Stimulated activated CD8-positive, alpha-beta memory T cell treated with anti-CD3 and anti-CD28 coated beads, Interleukin-12 subunit alpha, Interleukin-12 subunit beta, amount 100 ng/mL, for 24 hours (primary cell): ENCODE data around the gene MGMT.

ENCODE experiments used
- DNase-seq: peaks from one replicate; pipeline ENCODE4 v3.0.0-alpha.2; 2020; ENCODE audit errors: extremely low read depth

MGMT gene

GRCh38 chr10:129690248-129691070 is 223.4 kb downstream of the MGMT start:
- no peak for DNase-seq

GRCh38 chr10:129692695-129693094 is 225.7 kb downstream of the MGMT start:
- DNase-seq, result no peak

- no peak for DNase-seq
Measured at GRCh38 chr10:129693382-129693781, 226.3 kb downstream of the MGMT start.

- no peak for DNase-seq
Measured at GRCh38 chr10:129694184-129694583, 227.1 kb downstream of the MGMT start.

GRCh38 chr10:129694691-129695243 is 227.7 kb downstream of the MGMT start:
- DNase-seq, result no peak

GRCh38 chr10:129695671-129696070 is 228.6 kb downstream of the MGMT start:
- DNase-seq, result no peak

GRCh38 chr10:129696636-129697035 is 229.6 kb downstream of the MGMT start:
- no peak for DNase-seq

GRCh38 chr10:129697463-129698247 is 230.6 kb downstream of the MGMT start:
- no peak for DNase-seq

- DNase-seq, result no peak
Measured at GRCh38 chr10:129699722-129700340, 232.8 kb downstream of the MGMT start.

GRCh38 chr10:129702605-129703004 is 235.6 kb downstream of the MGMT start:
- no peak for DNase-seq

- no peak for DNase-seq
Measured at GRCh38 chr10:129703287-129704137, 236.5 kb downstream of the MGMT start.

GRCh38 chr10:129704225-129704624 is 237.2 kb downstream of the MGMT start:
- no peak for DNase-seq

- DNase-seq, result no peak
Measured at GRCh38 chr10:129704786-129705525, 237.9 kb downstream of the MGMT start.

- no peak for DNase-seq
Measured at GRCh38 chr10:129705676-129706075, 238.6 kb downstream of the MGMT start.

GRCh38 chr10:129706081-129706480 is 239.0 kb downstream of the MGMT start:
- no peak for DNase-seq

- DNase-seq, result no peak
Measured at GRCh38 chr10:129706523-129706922, 239.5 kb downstream of the MGMT start.

GRCh38 chr10:129707406-129708388 is 240.7 kb downstream of the MGMT start:
- DNase-seq, result no peak

- no peak for DNase-seq
Measured at GRCh38 chr10:129709101-129709500, 242.1 kb downstream of the MGMT start.
